ENCODE measurements around the gene TIMM8A. TPM values are rescaled to one million over a fixed set of nuclear protein-coding genes. Genes with fewer than 3 reads are reported as not detected.

TIMM8A gene
- total and polyA plus RNA-seq, 2 donors: 4.4 to 10.5 TPM

- Histone ChIP-seq H3K27me3 (ENCODE audit: control insufficient read depth in 2 of 2, insufficient read depth in 1 of 2, low read length in 1 of 2) (no peaks in the 10 kb centered on the region), H3K4me1 (ENCODE audit: control insufficient read depth in 2 of 2, insufficient read depth in 2 of 2, low read length in 2 of 2) (peaks cover 0 to 4% of the 10 kb centered on the region in 2 donors), H3K9me3 (ENCODE audit: control insufficient read depth in 2 of 2, insufficient read depth in 1 of 2, low read length in 1 of 2) (no peaks in the 10 kb centered on the region), H3K36me3 (ENCODE audit: control insufficient read depth in 2 of 2, insufficient read depth in 2 of 2, low read length in 1 of 2) (peaks cover 0 to 7% of the 10 kb centered on the region in 2 donors), H3K27ac (ENCODE audit: low read depth in 1 of 2, low read length in 1 of 2) (no peak overlapping the region), H3K4me3 (ENCODE audit: low read length in 2 of 2) (no peak overlapping the region)
- DNase-seq (ENCODE audit: low read depth in 6 of 9, low spot score in 9 of 9): no peak
- WGBS: 96% methylated on average over 3 of the region's 3 CpGs
These were observed 40.1 kb upstream of the TIMM8A start for GRCh38 chrX:101388604-101389003.

DNA sequence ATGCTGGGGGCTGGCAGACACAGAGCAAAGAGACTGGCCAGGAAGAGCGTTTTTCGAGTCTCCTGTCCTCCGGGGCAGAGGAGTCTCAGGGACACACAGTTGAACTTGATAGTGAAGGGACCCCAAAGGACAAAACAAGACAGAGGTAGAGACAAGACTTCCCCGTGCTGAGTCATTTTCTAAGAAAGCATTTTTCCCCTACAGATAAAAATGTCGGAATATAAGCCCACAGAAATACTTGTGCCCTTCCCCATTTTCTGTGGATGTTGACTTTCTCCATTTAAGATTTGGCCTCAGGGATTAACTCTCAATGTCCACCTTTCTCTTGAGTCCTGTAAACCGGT lies 38.0 kb upstream of the TIMM8A start:
- no peak overlapping the region for H3K27ac ChIP-seq (ENCODE audit: low read depth in 1 of 2, low read length in 1 of 2)
- DNase-seq (ENCODE audit: low read depth in 6 of 9, low spot score in 9 of 9): no peak

DNA sequence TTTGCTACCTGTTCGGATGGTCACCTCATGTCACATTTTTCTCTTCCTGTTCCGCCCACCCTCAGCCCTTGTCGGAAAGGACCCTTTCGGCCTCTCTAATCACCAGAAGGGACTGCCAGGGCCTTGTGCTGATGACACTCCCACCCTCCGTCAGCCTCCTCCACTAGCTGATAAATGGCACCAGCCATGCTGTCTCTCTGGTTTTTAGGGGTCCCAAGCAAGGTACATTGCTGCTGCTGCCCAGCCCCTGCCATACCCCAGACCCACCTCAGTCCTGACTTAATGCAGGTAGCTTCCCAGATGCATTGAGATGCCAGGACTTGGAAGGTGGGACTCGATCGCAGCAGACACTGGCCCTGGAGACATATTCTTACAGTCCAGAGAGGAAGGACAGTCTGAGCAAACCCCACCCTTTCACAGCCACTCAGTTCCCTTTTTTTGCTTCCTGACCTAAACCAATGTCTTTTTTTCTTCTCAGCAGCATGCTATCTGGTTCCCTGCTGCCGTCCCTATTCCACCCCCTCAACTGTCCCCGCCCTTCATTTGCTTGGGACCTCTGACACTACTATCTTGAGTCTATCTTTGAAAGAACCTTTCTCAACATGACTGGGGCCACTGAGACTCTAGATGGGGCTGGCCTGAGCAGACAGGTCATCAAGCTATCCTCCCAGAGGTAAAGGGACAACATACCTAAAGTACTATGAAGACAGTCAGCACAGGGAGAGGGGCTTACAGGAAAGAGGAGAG lies 37.4 kb upstream of the TIMM8A start, which contains the start of gene BTK:
Gene BTK (minus strand): TSS at position 397 of the 747 bp plus-strand sequence. CDS start 10,907 bp downstream, outside the sequence.
- Histone ChIP-seq H3K4me1 (ENCODE audit: control insufficient read depth in 2 of 2, insufficient read depth in 2 of 2, low read length in 2 of 2) (peaks cover 0 to 4% of the 10 kb centered on the region in 2 donors), H3K9me3 (ENCODE audit: control insufficient read depth in 2 of 2, insufficient read depth in 1 of 2, low read length in 1 of 2) (no peaks in the 10 kb centered on the region), H3K27me3 (ENCODE audit: control insufficient read depth in 2 of 2, insufficient read depth in 1 of 2, low read length in 1 of 2) (no peaks in the 10 kb centered on the region), H3K27ac (ENCODE audit: low read depth in 1 of 2, low read length in 1 of 2) (no peak within 1 kb of the TSS), H3K4me3 (ENCODE audit: low read length in 2 of 2) (no peak within 1 kb of the TSS), H3K36me3 (ENCODE audit: control insufficient read depth in 2 of 2, insufficient read depth in 2 of 2, low read length in 1 of 2) (no peaks in the 10 kb centered on the region)
- DNase-seq (ENCODE audit: low read depth in 6 of 9, low spot score in 9 of 9): no peak
- 45% methylated on average over 9 of the region's 9 CpGs for WGBS

More for the DNA sequence above, 38.0 kb upstream of the TIMM8A start:
- Histone ChIP-seq H3K9me3 (ENCODE audit: control insufficient read depth in 2 of 2, insufficient read depth in 1 of 2, low read length in 1 of 2) (no peaks in the 10 kb centered on the region), H3K36me3 (ENCODE audit: control insufficient read depth in 2 of 2, insufficient read depth in 2 of 2, low read length in 1 of 2) (no peaks in the 10 kb centered on the region), H3K4me1 (ENCODE audit: control insufficient read depth in 2 of 2, insufficient read depth in 2 of 2, low read length in 2 of 2) (peaks cover 0 to 4% of the 10 kb centered on the region in 2 donors), H3K27me3 (ENCODE audit: control insufficient read depth in 2 of 2, insufficient read depth in 1 of 2, low read length in 1 of 2) (no peaks in the 10 kb centered on the region), H3K4me3 (ENCODE audit: low read length in 2 of 2) (no peak overlapping the region)
- WGBS: 50% methylated on average over 6 of the region's 6 CpGs

DNA sequence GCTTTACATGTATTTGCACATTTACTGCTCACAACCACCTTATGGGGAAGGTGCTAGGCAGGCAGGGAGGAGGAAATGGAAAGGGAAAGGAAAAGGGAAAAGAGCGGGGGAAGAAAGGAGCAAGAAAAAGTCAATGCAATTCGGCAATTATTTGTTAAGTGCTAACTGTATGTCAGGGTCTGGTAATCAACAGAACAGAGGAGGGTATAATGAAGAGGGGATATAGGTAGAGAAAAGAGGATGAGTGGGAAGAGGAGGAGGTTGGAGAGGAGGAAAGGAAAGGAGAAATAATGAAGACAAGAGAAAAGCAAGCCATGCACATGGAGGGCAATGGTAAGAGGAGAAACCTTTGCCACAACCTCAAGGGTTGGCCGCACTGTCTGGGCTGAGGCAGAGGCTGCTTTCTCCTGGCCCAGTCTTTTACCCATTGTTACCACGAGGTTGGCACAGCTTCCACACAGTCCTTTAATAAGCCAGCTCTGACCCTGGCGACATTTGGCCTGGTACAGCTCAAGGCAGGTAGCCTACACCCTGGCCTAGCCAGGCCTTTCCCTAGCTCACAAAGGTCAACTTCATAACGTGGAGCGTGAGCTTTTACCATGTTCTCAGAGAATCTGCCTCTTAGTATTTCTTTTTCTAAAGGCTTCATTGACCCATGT lies 36.6 kb upstream of the TIMM8A start:
- H3K27ac ChIP-seq (ENCODE audit: low read depth in 1 of 2, low read length in 1 of 2): no peak overlapping the region
- DNase-seq (ENCODE audit: low read depth in 6 of 9, low spot score in 9 of 9): no peak
- H3K36me3 ChIP-seq (ENCODE audit: control insufficient read depth in 2 of 2, insufficient read depth in 2 of 2, low read length in 1 of 2): no peaks in the 10 kb centered on the region
- no peaks in the 10 kb centered on the region for H3K27me3 ChIP-seq (ENCODE audit: control insufficient read depth in 2 of 2, insufficient read depth in 1 of 2, low read length in 1 of 2)
- 80% methylated on average over 7 of the region's 7 CpGs for WGBS
- H3K4me3 ChIP-seq (ENCODE audit: low read length in 2 of 2): no peak overlapping the region
- no peaks in the 10 kb centered on the region for H3K4me1 ChIP-seq (ENCODE audit: control insufficient read depth in 2 of 2, insufficient read depth in 2 of 2, low read length in 2 of 2)
- H3K9me3 ChIP-seq (ENCODE audit: control insufficient read depth in 2 of 2, insufficient read depth in 1 of 2, low read length in 1 of 2): no peaks in the 10 kb centered on the region

GRCh38 chrX:101383679-101384205 lies 35.2 kb upstream of the TIMM8A start:
- no peaks in the 10 kb centered on the region for H3K4me1 ChIP-seq (ENCODE audit: control insufficient read depth in 2 of 2, insufficient read depth in 2 of 2, low read length in 2 of 2)
- no peak overlapping the region for H3K27ac ChIP-seq (ENCODE audit: low read depth in 1 of 2, low read length in 1 of 2)
- WGBS: 57% methylated on average over 4 of the region's 4 CpGs
- no peak overlapping the region for H3K4me3 ChIP-seq (ENCODE audit: low read length in 2 of 2)
- no peaks in the 10 kb centered on the region for H3K36me3 ChIP-seq (ENCODE audit: control insufficient read depth in 2 of 2, insufficient read depth in 2 of 2, low read length in 1 of 2)
- H3K9me3 ChIP-seq (ENCODE audit: control insufficient read depth in 2 of 2, insufficient read depth in 1 of 2, low read length in 1 of 2): no peaks in the 10 kb centered on the region
- no peak for DNase-seq (ENCODE audit: low read depth in 6 of 9, low spot score in 9 of 9)
- H3K27me3 ChIP-seq (ENCODE audit: control insufficient read depth in 2 of 2, insufficient read depth in 1 of 2, low read length in 1 of 2): no peaks in the 10 kb centered on the region

DNA sequence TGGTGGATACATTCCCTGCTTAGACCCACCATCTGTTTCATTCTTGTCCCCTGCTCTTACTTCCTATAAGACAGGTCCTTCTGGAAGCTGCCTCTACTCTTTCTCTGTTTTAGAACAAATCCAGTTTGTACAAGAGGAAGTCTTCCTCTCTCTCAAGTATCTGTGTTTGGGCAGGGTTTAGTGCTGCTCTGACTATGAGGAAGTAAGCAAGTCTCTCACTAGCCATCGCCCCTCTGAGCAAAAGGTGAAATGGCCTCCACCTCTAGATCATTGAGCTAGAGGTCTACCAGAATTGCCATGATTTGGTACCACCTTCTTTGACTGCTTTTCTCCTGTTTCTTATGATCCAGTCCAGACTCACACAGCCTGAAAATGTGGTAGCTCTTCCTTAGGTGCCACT lies 29.0 kb upstream of the TIMM8A start:
- Histone ChIP-seq H3K27ac (ENCODE audit: low read depth in 1 of 2, low read length in 1 of 2) (no peak overlapping the region), H3K27me3 (ENCODE audit: control insufficient read depth in 2 of 2, insufficient read depth in 1 of 2, low read length in 1 of 2) (no peaks in the 10 kb centered on the region), H3K9me3 (ENCODE audit: control insufficient read depth in 2 of 2, insufficient read depth in 1 of 2, low read length in 1 of 2) (no peaks in the 10 kb centered on the region), H3K4me3 (ENCODE audit: low read length in 2 of 2) (no peak overlapping the region), H3K4me1 (ENCODE audit: control insufficient read depth in 2 of 2, insufficient read depth in 2 of 2, low read length in 2 of 2) (no peaks in the 10 kb centered on the region), H3K36me3 (ENCODE audit: control insufficient read depth in 2 of 2, insufficient read depth in 2 of 2, low read length in 1 of 2) (no peaks in the 10 kb centered on the region)
- 90% methylated on average over 1 of the region's 1 CpG for WGBS
- DNase-seq (ENCODE audit: low read depth in 6 of 9, low spot score in 9 of 9): no peak

DNA sequence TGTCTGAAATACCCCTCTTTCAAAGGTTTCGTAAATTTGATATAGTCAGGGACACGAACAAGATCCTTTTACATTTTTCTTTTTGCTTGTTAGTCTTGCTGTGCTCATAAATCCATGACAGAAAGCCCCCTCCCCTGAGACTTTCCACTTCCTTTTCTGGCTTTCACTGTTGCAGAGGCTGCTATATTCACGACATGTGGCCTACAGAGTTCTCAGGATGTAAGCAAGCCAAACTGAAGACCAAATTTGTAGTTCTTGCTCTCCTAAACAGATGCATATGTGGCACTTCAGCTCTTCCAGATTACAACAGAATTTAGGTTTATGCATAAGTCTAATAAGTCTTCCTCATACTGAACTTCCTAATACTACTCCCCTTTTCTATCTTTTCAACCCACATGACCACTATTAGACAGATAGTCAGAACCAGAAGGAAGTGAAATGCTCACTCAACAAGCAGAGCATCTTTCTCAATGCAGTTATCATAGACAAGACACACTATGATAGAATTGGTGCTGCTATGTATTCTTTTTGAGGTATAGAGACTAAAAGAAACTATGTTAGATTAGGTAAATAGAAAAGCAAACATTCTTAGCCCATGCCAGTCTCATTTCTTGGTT lies 22.5 kb upstream of the TIMM8A start:
- 84% methylated on average over 3 of the region's 3 CpGs for WGBS
- no peaks in the 10 kb centered on the region for H3K36me3 ChIP-seq (ENCODE audit: control insufficient read depth in 2 of 2, insufficient read depth in 2 of 2, low read length in 1 of 2)
- no peaks in the 10 kb centered on the region for H3K9me3 ChIP-seq (ENCODE audit: control insufficient read depth in 2 of 2, insufficient read depth in 1 of 2, low read length in 1 of 2)
- H3K27me3 ChIP-seq (ENCODE audit: control insufficient read depth in 2 of 2, insufficient read depth in 1 of 2, low read length in 1 of 2): no peaks in the 10 kb centered on the region
- DNase-seq (ENCODE audit: low read depth in 6 of 9, low spot score in 9 of 9): no peak
- no peaks in the 10 kb centered on the region for H3K4me1 ChIP-seq (ENCODE audit: control insufficient read depth in 2 of 2, insufficient read depth in 2 of 2, low read length in 2 of 2)
- H3K27ac ChIP-seq (ENCODE audit: low read depth in 1 of 2, low read length in 1 of 2): no peak overlapping the region
- no peak overlapping the region for H3K4me3 ChIP-seq (ENCODE audit: low read length in 2 of 2)

GRCh38 chrX:101369687-101370086 lies 21.1 kb upstream of the TIMM8A start:
- Histone ChIP-seq H3K36me3 (ENCODE audit: control insufficient read depth in 2 of 2, insufficient read depth in 2 of 2, low read length in 1 of 2) (no peaks in the 10 kb centered on the region), H3K4me3 (ENCODE audit: low read length in 2 of 2) (no peak overlapping the region), H3K9me3 (ENCODE audit: control insufficient read depth in 2 of 2, insufficient read depth in 1 of 2, low read length in 1 of 2) (no peaks in the 10 kb centered on the region), H3K27me3 (ENCODE audit: control insufficient read depth in 2 of 2, insufficient read depth in 1 of 2, low read length in 1 of 2) (no peaks in the 10 kb centered on the region), H3K27ac (ENCODE audit: low read depth in 1 of 2, low read length in 1 of 2) (no peak overlapping the region), H3K4me1 (ENCODE audit: control insufficient read depth in 2 of 2, insufficient read depth in 2 of 2, low read length in 2 of 2) (no peaks in the 10 kb centered on the region)
- DNase-seq (ENCODE audit: low read depth in 6 of 9, low spot score in 9 of 9): no peak
- WGBS: 92% methylated on average over 6 of the region's 6 CpGs

DNA sequence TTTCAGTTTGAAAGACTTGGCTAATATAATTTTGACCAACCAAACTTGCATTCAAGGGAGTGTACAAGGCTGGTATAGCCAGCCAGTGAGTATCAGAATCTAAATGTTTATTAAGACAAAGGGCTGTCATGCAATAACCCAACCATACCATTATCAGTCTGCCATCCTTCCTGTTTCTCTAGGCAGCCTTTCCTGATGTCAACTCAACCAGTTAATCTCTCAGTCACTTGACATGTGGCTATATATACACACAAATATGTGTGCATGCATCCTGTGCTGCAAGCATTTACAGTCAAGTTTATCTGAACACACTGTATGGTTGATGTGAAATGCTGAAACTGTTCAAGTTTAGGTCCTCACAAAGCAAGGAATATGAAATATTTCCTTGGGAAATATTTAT lies 20.3 kb upstream of the TIMM8A start:
- no peaks in the 10 kb centered on the region for H3K36me3 ChIP-seq (ENCODE audit: control insufficient read depth in 2 of 2, insufficient read depth in 2 of 2, low read length in 1 of 2)

More for the DNA sequence above, 20.3 kb upstream of the TIMM8A start:
- Histone ChIP-seq H3K4me1 (ENCODE audit: control insufficient read depth in 2 of 2, insufficient read depth in 2 of 2, low read length in 2 of 2) (no peaks in the 10 kb centered on the region), H3K9me3 (ENCODE audit: control insufficient read depth in 2 of 2, insufficient read depth in 1 of 2, low read length in 1 of 2) (no peaks in the 10 kb centered on the region), H3K27ac (ENCODE audit: low read depth in 1 of 2, low read length in 1 of 2) (no peak overlapping the region), H3K27me3 (ENCODE audit: control insufficient read depth in 2 of 2, insufficient read depth in 1 of 2, low read length in 1 of 2) (no peaks in the 10 kb centered on the region), H3K4me3 (ENCODE audit: low read length in 2 of 2) (no peak overlapping the region)
- DNase-seq (ENCODE audit: low read depth in 6 of 9, low spot score in 9 of 9): no peak
